Activated T-helper 1 cell treated with anti-CD3 and anti-CD28 coated beads, Interleukin-2, amount 50 U/mL, for 16 hours (primary cell): ENCODE measurements around the gene CSMD2.

Experiments used
- DNase-seq, 2 donors: peaks; one replicate each; pipeline ENCODE4 v3.0.0-alpha.2; 2020; ENCODE audit warnings: low read depth in 1 of 2, low spot score in 1 of 2

The CSMD2 gene

GRCh38 chr1:33966346-33967141 lies 198.5 kb downstream of the CSMD2 start:
- no peak for DNase-seq

GRCh38 chr1:33965086-33965485 lies 199.9 kb downstream of the CSMD2 start:
- DNase-seq: no peak

GRCh38 chr1:33962061-33962460 lies 203.0 kb downstream of the CSMD2 start:
- no peak for DNase-seq

GRCh38 chr1:33960188-33960895 lies 204.7 kb downstream of the CSMD2 start:
- DNase-seq: no peak

- DNase-seq: no peak
Observed at GRCh38 chr1:33957854-33958253, 207.2 kb downstream of the CSMD2 start.

- DNase-seq: no peak
Observed at GRCh38 chr1:33955096-33955495, 209.9 kb downstream of the CSMD2 start.

- DNase-seq: no peak
Observed at GRCh38 chr1:33949570-33949969, 215.5 kb downstream of the CSMD2 start.

- no peak for DNase-seq
Observed at GRCh38 chr1:33948291-33948690, 216.7 kb downstream of the CSMD2 start.

GRCh38 chr1:33946836-33947235 lies 218.2 kb downstream of the CSMD2 start:
- DNase-seq: no peak

- no peak for DNase-seq
Observed at GRCh38 chr1:33944846-33945245, 220.2 kb downstream of the CSMD2 start.

- no peak for DNase-seq
Observed at GRCh38 chr1:33943978-33944377, 221.1 kb downstream of the CSMD2 start.

- no peak for DNase-seq
Observed at GRCh38 chr1:33932871-33933270, 232.2 kb downstream of the CSMD2 start.

- no peak for DNase-seq
Observed at GRCh38 chr1:33931111-33931475, 233.9 kb downstream of the CSMD2 start.

- no peak for DNase-seq
Observed at GRCh38 chr1:33930346-33931110, 234.5 kb downstream of the CSMD2 start.

- DNase-seq: no peak
Observed at GRCh38 chr1:33928251-33928650, 236.8 kb downstream of the CSMD2 start.

GRCh38 chr1:33927721-33928120 lies 237.3 kb downstream of the CSMD2 start:
- no peak for DNase-seq

GRCh38 chr1:33925586-33925985 lies 239.4 kb downstream of the CSMD2 start:
- DNase-seq: no peak

GRCh38 chr1:33921281-33921680 lies 243.7 kb downstream of the CSMD2 start:
- no peak for DNase-seq

- no peak for DNase-seq
Observed at GRCh38 chr1:33918368-33918767, 246.7 kb downstream of the CSMD2 start.

- DNase-seq: no peak
Observed at GRCh38 chr1:33916786-33917185, 248.2 kb downstream of the CSMD2 start.

GRCh38 chr1:33914531-33914930 lies 250.5 kb downstream of the CSMD2 start:
- DNase-seq: no peak
